MM.1S (cell line): ENCODE results near the gene NANS.
A peak's percentile ranks its signal among the peaks of the same experiment; 100 is the strongest.
"Not testable (repeated sequence)": the region's sequence is repeated elsewhere in the genome, so short reads cannot be mapped to it uniquely, and the experiment has no call there.

Source experiments
- DNase-seq: peaks from one replicate; pipeline ENCODE4 v3.0.0-alpha.2; 2015
- H2AFZ ChIP-seq: fragments of 300-600 bp; sonication (generic); 2 replicates; pipeline ENCODE4 v1.6.0; 2016; ENCODE audit warnings: antibody characterized with exemption, low read length
- H3F3A ChIP-seq: fragments of 300-600 bp; sonication (generic); 2 replicates; pipeline ENCODE4 v1.6.1; 2016; ENCODE audit warnings: mild to moderate bottlenecking, antibody characterized with exemption, low read length, moderate library complexity, mixed read lengths; ENCODE audit not compliant: insufficient read depth
- H3K27ac ChIP-seq: fragments of 300-600 bp; sonication (generic); 2 replicates; pipeline ENCODE4 v1.5.1; 2016; ENCODE audit warnings: mild to moderate bottlenecking, low read length
- H3K27me3 ChIP-seq: fragments of 300-600 bp; sonication (generic); replicated peaks from 2 replicates; pipeline ENCODE4 v1.6.0; 2016; ENCODE audit warnings: low read length; ENCODE audit not compliant: insufficient read depth
- H3K36me3 ChIP-seq: fragments of 300-600 bp; sonication (generic); replicated peaks from 2 replicates; pipeline ENCODE4 v1.6.1; 2016; ENCODE audit warnings: mild to moderate bottlenecking, low read length, mixed read lengths; ENCODE audit not compliant: insufficient read depth
- H3K4me1 ChIP-seq: fragments of 300-600 bp; sonication (generic); 2 replicates; pipeline ENCODE4 v1.6.1; 2016; ENCODE audit warnings: low read length, mixed read lengths
- H3K4me2 ChIP-seq: fragments of 300-600 bp; sonication (generic); 2 replicates; pipeline ENCODE4 v1.6.0; 2016; ENCODE audit warnings: low read depth, low read length
- H3K4me3 ChIP-seq: fragments of 300-600 bp; sonication (generic); 2 replicates; pipeline ENCODE4 v1.5.1; 2016; ENCODE audit warnings: low read length, mixed read lengths
- H3K79me2 ChIP-seq: fragments of 300-600 bp; sonication (generic); 2 replicates; pipeline ENCODE4 v1.6.1; 2016; ENCODE audit warnings: mixed run types, low read length, mixed read lengths
- H3K9ac ChIP-seq: fragments of 300-600 bp; sonication (generic); 2 replicates; pipeline ENCODE4 v1.6.1; 2016; ENCODE audit warnings: low read length, mixed read lengths
- H3K9me2 ChIP-seq: fragments of 300-600 bp; sonication (generic); replicated peaks from 2 replicates; pipeline ENCODE4 v1.6.1; 2016; ENCODE audit warnings: mild to moderate bottlenecking, low read length, mixed read lengths; ENCODE audit not compliant: insufficient read depth
- H3K9me3 ChIP-seq: fragments of 300-600 bp; sonication (generic); replicated peaks from 2 replicates; pipeline ENCODE4 v1.6.1; 2016; ENCODE audit warnings: mild to moderate bottlenecking, low read length, mixed read lengths; ENCODE audit not compliant: insufficient read depth
- H4K20me1 ChIP-seq: fragments of 300-600 bp; sonication (generic); 2 replicates; pipeline ENCODE4 v1.6.1; 2016; ENCODE audit warnings: mild to moderate bottlenecking, low read length, moderate library complexity, mixed read lengths; ENCODE audit not compliant: insufficient read depth
- EZH2 ChIP-seq: fragments of 300-600 bp; sonication (generic); optimal IDR thresholded peaks from 2 replicates; pipeline ENCODE3; 2017; ENCODE audit warnings: low read depth, mild to moderate bottlenecking, antibody characterized with exemption, low read length, mixed read lengths
- EZH2phosphoT487 ChIP-seq: fragments of 300-600 bp; sonication (generic); IDR thresholded peaks from 2 replicates; pipeline ENCODE4 v1.6.1; 2018; ENCODE audit warnings: antibody characterized with exemption, low read length
- TF ChIP-seq, protein P1 (sequence below): fragments of 300-600 bp; sonication (generic); IDR thresholded peaks from 2 replicates; pipeline ENCODE4 v1.5.1; 2016; ENCODE audit warnings: antibody characterized with exemption, low read length, mixed read lengths

NANS gene

DNA sequence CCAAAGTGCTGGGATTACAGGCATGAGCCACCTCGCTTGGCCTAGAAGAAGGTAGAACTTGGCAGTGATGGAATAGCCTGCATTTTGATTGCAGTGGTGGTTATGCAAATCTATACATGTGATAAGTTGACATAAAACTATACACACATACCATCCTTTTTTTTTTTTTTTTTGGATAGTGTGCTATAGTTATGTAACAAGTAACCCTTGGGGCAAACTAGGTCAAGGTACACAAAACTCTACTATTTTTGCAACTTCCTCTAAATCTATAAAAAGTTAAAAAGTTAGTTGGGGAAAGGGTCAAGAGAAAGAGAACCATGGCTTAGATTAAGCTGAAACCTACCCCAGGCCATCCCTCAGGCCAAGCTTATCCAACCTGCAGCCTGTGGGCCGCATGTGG lies 51.4 kb downstream of the NANS start:
- H3K27me3 ChIP-seq: no peaks in the 10 kb centered on the region
- peaks cover 11% of the 10 kb centered on the region for H3K4me1 ChIP-seq
- no peaks in the 10 kb centered on the region for H3K79me2 ChIP-seq
- no peak for DNase-seq
- TF ChIP-seq EZH2 (no peak), EZH2phosphoT487 (no peak)
- TF ChIP-seq, protein P1, sequence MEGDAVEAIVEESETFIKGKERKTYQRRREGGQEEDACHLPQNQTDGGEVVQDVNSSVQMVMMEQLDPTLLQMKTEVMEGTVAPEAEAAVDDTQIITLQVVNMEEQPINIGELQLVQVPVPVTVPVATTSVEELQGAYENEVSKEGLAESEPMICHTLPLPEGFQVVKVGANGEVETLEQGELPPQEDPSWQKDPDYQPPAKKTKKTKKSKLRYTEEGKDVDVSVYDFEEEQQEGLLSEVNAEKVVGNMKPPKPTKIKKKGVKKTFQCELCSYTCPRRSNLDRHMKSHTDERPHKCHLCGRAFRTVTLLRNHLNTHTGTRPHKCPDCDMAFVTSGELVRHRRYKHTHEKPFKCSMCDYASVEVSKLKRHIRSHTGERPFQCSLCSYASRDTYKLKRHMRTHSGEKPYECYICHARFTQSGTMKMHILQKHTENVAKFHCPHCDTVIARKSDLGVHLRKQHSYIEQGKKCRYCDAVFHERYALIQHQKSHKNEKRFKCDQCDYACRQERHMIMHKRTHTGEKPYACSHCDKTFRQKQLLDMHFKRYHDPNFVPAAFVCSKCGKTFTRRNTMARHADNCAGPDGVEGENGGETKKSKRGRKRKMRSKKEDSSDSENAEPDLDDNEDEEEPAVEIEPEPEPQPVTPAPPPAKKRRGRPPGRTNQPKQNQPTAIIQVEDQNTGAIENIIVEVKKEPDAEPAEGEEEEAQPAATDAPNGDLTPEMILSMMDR: no peak
- H3K9me2 ChIP-seq: no peaks in the 10 kb centered on the region
- H3K27ac ChIP-seq: no peak overlapping the region
- no peaks in the 10 kb centered on the region for H3K36me3 ChIP-seq
- H3K9ac ChIP-seq: no peak overlapping the region
- no peak overlapping the region for H2AFZ ChIP-seq
- 0 out of 2 replicates have a peak, but pooled peaks cover 9% of the 10 kb centered on the region for H3F3A ChIP-seq
- no peak overlapping the region for H3K4me2 ChIP-seq
- no peaks in the 10 kb centered on the region for H3K9me3 ChIP-seq
- H4K20me1 ChIP-seq: no peaks in the 10 kb centered on the region
- H3K4me3 ChIP-seq: no peak overlapping the region

DNA sequence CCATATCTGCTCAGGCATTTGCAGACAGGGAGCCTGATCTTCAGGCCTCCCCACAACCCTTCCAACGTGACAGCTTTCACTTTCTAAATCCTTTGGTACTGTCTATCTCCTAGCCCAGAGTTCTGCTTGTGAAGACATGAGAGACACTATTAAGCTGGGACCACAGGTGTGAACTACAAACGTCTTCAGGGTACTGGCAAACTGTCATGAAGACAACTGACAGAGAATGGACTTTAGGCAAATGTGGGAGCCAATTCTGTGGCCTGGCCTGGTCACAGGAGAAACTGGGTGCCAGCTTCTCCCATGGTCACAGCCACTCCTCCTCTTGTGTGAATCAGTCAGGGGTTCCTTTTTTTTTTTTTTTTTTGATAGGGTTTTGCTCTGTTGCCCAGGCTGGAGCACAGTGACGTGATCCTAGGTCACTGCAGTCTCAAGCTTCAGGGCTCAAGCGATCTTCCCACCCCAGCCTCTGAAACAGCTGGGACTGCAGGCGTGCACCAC lies 52.0 kb downstream of the NANS start:
- Histone ChIP-seq H3K27ac (no peak overlapping the region), H3K9me2 (no peaks in the 10 kb centered on the region), H3K27me3 (no peaks in the 10 kb centered on the region), H3K9ac (no peak overlapping the region), H3K4me3 (no peak overlapping the region), H3F3A (0 out of 2 replicates have a peak, but pooled peaks cover 9% of the 10 kb centered on the region), H3K36me3 (no peaks in the 10 kb centered on the region), H4K20me1 (no peaks in the 10 kb centered on the region), H3K79me2 (no peaks in the 10 kb centered on the region), H2AFZ (no peak overlapping the region), H3K4me1 (peaks cover 11% of the 10 kb centered on the region), H3K9me3 (no peaks in the 10 kb centered on the region), H3K4me2 (0 out of 2 replicates have a peak overlapping the region, but pooled peaks have one; percentile 7)
- TF ChIP-seq EZH2 (no peak), EZH2phosphoT487 (no peak)
- TF ChIP-seq, protein P1: no peak
- peak; percentile 65 for DNase-seq

DNA sequence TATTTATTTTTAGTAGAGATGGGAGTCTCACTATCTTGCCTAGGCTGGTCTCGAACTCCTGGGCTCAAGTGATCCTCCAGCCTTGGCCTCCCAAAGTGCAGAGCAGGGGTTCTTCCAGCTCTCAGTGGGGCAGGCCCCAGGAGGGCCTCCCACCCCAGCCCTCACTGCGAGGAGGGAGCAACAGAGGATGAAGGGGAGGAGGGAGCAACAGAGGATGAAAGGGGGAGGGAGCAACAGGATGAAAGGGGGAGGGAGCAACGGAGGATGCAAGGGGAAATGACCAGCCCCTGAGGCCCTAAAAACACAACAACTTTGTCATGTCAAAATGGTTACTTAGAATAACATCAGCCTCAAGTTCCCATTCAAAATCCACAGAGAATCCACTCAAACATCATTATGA lies 52.5 kb downstream of the NANS start:
- Histone ChIP-seq H3K9me3 (no peaks in the 10 kb centered on the region), H4K20me1 (no peaks in the 10 kb centered on the region), H3K9ac (no peak overlapping the region), H3K4me2 (no peak overlapping the region), H3K36me3 (no peaks in the 10 kb centered on the region), H3K4me3 (no peak overlapping the region), H3F3A (0 out of 2 replicates have a peak, but pooled peaks cover 9% of the 10 kb centered on the region), H3K27me3 (no peaks in the 10 kb centered on the region), H3K9me2 (no peaks in the 10 kb centered on the region), H3K79me2 (no peaks in the 10 kb centered on the region), H2AFZ (no peak overlapping the region), H3K27ac (no peak overlapping the region), H3K4me1 (peaks cover 11% of the 10 kb centered on the region)
- DNase-seq: no peak
- TF ChIP-seq EZH2 (no peak), EZH2phosphoT487 (no peak)

DNA sequence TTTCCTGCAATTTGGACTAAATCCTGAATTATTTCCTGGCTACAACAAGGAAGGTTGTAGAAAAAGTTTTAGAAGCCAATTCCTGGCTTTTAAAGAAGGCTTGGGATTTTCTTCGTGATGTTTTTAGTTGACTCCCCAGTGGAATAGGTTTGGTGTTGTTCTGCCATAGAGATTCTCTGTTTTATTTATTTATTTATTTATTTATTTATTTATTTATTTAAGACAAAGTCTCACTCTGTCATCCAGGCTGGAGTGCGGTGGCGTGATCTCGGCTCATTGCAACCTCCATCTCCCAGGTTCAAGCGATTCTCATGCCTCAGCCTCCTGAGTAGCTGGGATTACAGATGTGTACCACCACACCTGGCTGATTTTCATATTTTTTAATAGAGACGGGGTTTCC lies 60.6 kb downstream of the NANS start:
- DNase-seq, H3K4me1 ChIP-seq, H3K4me3 ChIP-seq, H3F3A ChIP-seq, H2AFZ ChIP-seq, H3K79me2 ChIP-seq, H3K9me2 ChIP-seq, H3K27me3 ChIP-seq, H3K9ac ChIP-seq, H3K36me3 ChIP-seq, H3K4me2 ChIP-seq, H4K20me1 ChIP-seq, H3K27ac ChIP-seq, H3K9me3 ChIP-seq: not testable (repeated sequence)
